OCI-LY3 (cell line): Measurements from ENCODE around the gene KCNK5.

Experiments
- CTCF ChIP-seq: fragments of 200-600, 300-600 bp; sonication (generic); IDR thresholded peaks from 2 replicates; pipeline ENCODE4 v1.5.1; 2014; ENCODE audit warnings: antibody characterized with exemption, low read length, low read depth
- EZH2phosphoT487 ChIP-seq: fragments of 200-600 bp; shearing (Covaris generic); IDR thresholded peaks from 2 replicates; pipeline ENCODE4 v1.6.1; 2018; ENCODE audit warnings: antibody characterized with exemption, mixed run types, low read depth

GRCh38 chr6:39223555-39223954 lies 5.7 kb downstream of the KCNK5 start:
- TF ChIP-seq CTCF (no peak), EZH2phosphoT487 (no peak)
